GM12878 (cell line): Measurements from ENCODE around the gene RASSF4. TPM values are rescaled to one million over a fixed set of nuclear protein-coding genes. Genes with fewer than 3 reads are reported as not detected.

Experiments used
- ATAC-seq: fragments of 200-7000 bp; cut with Tn5 transposase; 3 replicates; pipeline ENCODE4 v1.9.1; 2020; ENCODE audit warnings: mild to moderate bottlenecking, moderate library complexity
- BruUV-seq: library from RNA; stranded (reverse); fragments of 400-500 nt; replicated peaks from 2 replicates; lab custom pipeline; 2021; lab: Mats Ljungman, UMichigan
- CTCF ChIA-PET: fragments of 300-600 bp; sonication (Branson Sonifier 250); formaldehyde crosslinking; extraction: SDS; loops from one replicate; lab custom pipeline; 2021; ENCODE audit warnings: inconsistent platforms; lab: Yijun Ruan, JAX
- POLR2A ChIA-PET: fragments of 350-600 bp; formaldehyde crosslinking; extraction: SDS; loops from one replicate; lab custom pipeline; 2021; ENCODE audit warnings: inconsistent platforms; lab: Charles Lee
- RAD21 ChIA-PET: fragments of 300-600 bp; sonication (Branson Sonifier 250); formaldehyde crosslinking; loops from one replicate; lab custom pipeline; 2023; ENCODE audit warnings: antibody characterized with exemption; ENCODE audit not compliant: unreplicated experiment; lab: Charles Lee
- SMC1A ChIA-PET: fragments of 300-600 bp; sonication (Branson Sonifier 250); formaldehyde crosslinking; loops from one replicate; lab custom pipeline; 2023; ENCODE audit not compliant: unreplicated experiment, uncharacterized antibody; lab: Charles Lee
- DNase-seq: peaks from one replicate; pipeline ENCODE4 v3.0.0-alpha.2; 2011; ENCODE audit warnings: low read depth, low spot score
- FAIRE-seq: peaks from 3 replicates; lab custom pipeline; 2011; peaks lifted over from hg19 to GRCh38; lab: Jason Lieb, UNC
- H2AFZ ChIP-seq: 2 replicates; pipeline ENCODE4 v1.6.0; 2011; ENCODE audit warnings: low read depth, low read length, control low read depth; ENCODE audit not compliant: control insufficient read depth
- H3K27ac ChIP-seq: 2 replicates; pipeline ENCODE4 v1.5.1; 2011; ENCODE audit warnings: control low read depth; ENCODE audit not compliant: control insufficient read depth, insufficient read depth
- H3K27me3 ChIP-seq, 2 experiments: replicated peaks in 1 of 2; 2 replicates each; pipeline versions ENCODE4 v1.6.0 to v1.6.1; 2011; ENCODE audit warnings: low read length in 1 of 2; ENCODE audit not compliant: control insufficient read depth in 2 of 2, insufficient read depth in 2 of 2
- H3K36me3 ChIP-seq, 2 experiments: 2 replicates each; pipeline ENCODE4 v1.5.1; 2011; ENCODE audit warnings: low read length in 1 of 2; ENCODE audit not compliant: control insufficient read depth in 2 of 2, insufficient read depth in 2 of 2
- H3K4me1 ChIP-seq: 2 replicates; pipeline ENCODE4 v1.6.1; 2011; ENCODE audit warnings: mild to moderate bottlenecking, low read length, moderate library complexity, mixed read lengths; ENCODE audit not compliant: control insufficient read depth, insufficient read depth
- H3K4me2 ChIP-seq: 2 replicates; pipeline ENCODE4 v1.6.0; 2011; ENCODE audit warnings: control low read depth; ENCODE audit not compliant: control insufficient read depth, insufficient read depth
- H3K4me3 ChIP-seq: fragments of 200-600 bp; sonication (generic); 2 replicates; pipeline ENCODE4 v1.5.1; 2016
- H3K79me2 ChIP-seq: 2 replicates; pipeline ENCODE4 v1.6.0; 2011; ENCODE audit warnings: low read length; ENCODE audit not compliant: control insufficient read depth, insufficient read depth
- H3K9ac ChIP-seq: 2 replicates; pipeline ENCODE4 v1.8.0; 2011; ENCODE audit warnings: low read length, control low read depth, mixed read lengths; ENCODE audit not compliant: control insufficient read depth, insufficient read depth
- H3K9me3 ChIP-seq: replicated peaks from 3 replicates; pipeline ENCODE4 v1.5.1; 2011; ENCODE audit warnings: mild to moderate bottlenecking, low read length; ENCODE audit not compliant: control insufficient read depth, insufficient read depth
- H4K20me1 ChIP-seq: 2 replicates; pipeline ENCODE4 v1.6.0; 2011; ENCODE audit not compliant: control insufficient read depth, insufficient read depth
- EED ChIP-seq: sonication (generic); IDR thresholded peaks from 2 replicates; pipeline ENCODE4 v1.6.1; 2016; ENCODE audit warnings: antibody characterized with exemption, low read depth
- ESRRA ChIP-seq: IDR thresholded peaks from 2 replicates; pipeline ENCODE4 v1.6.1; 2012; ENCODE audit warnings: mild to moderate bottlenecking, low read length, improper control_type of control experiment
- FOXK2 ChIP-seq: fragments of 450-650 bp; IDR thresholded peaks from 2 replicates; pipeline ENCODE4 v1.6.1; 2017; ENCODE audit warnings: mild to moderate bottlenecking, moderate library complexity
- HDAC6 ChIP-seq: fragments of 200-600 bp; sonication (generic); IDR thresholded peaks from one replicate; pipeline ENCODE4 v1.8.0; 2017; ENCODE audit warnings: antibody characterized with exemption; ENCODE audit not compliant: unreplicated experiment
- KLF5 ChIP-seq: fragments of 450-650 bp; IDR thresholded peaks from 2 replicates; pipeline ENCODE4 v1.6.1; 2014; ENCODE audit warnings: mild to moderate bottlenecking; ENCODE audit not compliant: partially characterized antibody
- NR2F1 ChIP-seq: fragments of 450-650 bp; conservative IDR thresholded peaks from 2 replicates; pipeline ENCODE4 v1.6.1; 2017; ENCODE audit warnings: mild to moderate bottlenecking
- POLR2A ChIP-seq: IDR thresholded peaks from 2 replicates; pipeline ENCODE4 v1.6.1; 2011; ENCODE audit warnings: low read depth, mild to moderate bottlenecking, low read length
- RB1 ChIP-seq: fragments of 450-650 bp; formaldehyde crosslinking; IDR thresholded peaks from 2 replicates; pipeline ENCODE4 v1.6.1; 2017; ENCODE audit warnings: mild to moderate bottlenecking, borderline replicate concordance
- ZBED1 ChIP-seq: IDR thresholded peaks from 2 replicates; pipeline ENCODE4 v1.6.1; 2016; ENCODE audit warnings: borderline replicate concordance
- WGBS: methylation state at CpG from one replicate; pipeline ENCODE4 v1.1.6; 2016; ENCODE audit warnings: low lambda C conversion rate; ENCODE audit not compliant: insufficient replicate concordance, insufficient coverage; ENCODE audit errors: missing lambda C conversion rate; 5-methylcytosine and 5-hydroxymethylcytosine counted together
- in situ Hi-C: fragments of 300-500 bp; cut with MboI; formaldehyde crosslinking; loops from 9 replicates; pipeline ENCODE4 v1.14.3; 2018; ENCODE audit warnings: mixed read lengths
- intact Hi-C: fragments of 100-400 bp; cut with micrococcal nuclease; formaldehyde crosslinking; loops from one replicate; pipeline ENCODE4 v1.14.2; 2022; ENCODE audit not compliant: unreplicated experiment
- polyA plus RNA-seq, 11 experiments: library from polyadenylated mRNA; depleted of rRNA in 4 of 11; unstranded in 6 of 11; stranded (reverse) in 5 of 11; fragments of >200 nt; fragmentation: Nextera tagmentation in 4 of 11; fragmentation: Illumina TruSeq in 1 of 11; extraction: Ambion mirVana in 4 of 11; extraction: Trizol in 1 of 11; gene quantifications; 1 replicate in 1 of 11; 2 replicates in 10 of 11; pipeline versions ENCODE4 v1.2.1 to v1.2.3, GENCODE V29; 2011 to 2016; ENCODE audit warnings: inconsistent platforms in 2 of 11, missing spikeins in 2 of 11, low read depth in 1 of 11
- total RNA-seq, 4 experiments: library from RNA; depleted of rRNA in 3 of 4; stranded (reverse); fragments of >200 nt in 3 of 4; fragmentation: Illumina TruSeq in 1 of 4; extraction: Trizol in 1 of 4; gene quantifications; 2 replicates each; pipeline versions ENCODE4 v1.2.1 to v1.2.3, GENCODE V29; 2013 to 2021
- TF ChIP-seq, protein P1 (sequence below): fragments of 450-650 bp; IDR thresholded peaks from 2 replicates; pipeline ENCODE4 v1.6.1; 2017; ENCODE audit warnings: low read depth, mild to moderate bottlenecking, moderate library complexity
- TF ChIP-seq, protein P2 (sequence below): fragments of 450-650 bp; IDR thresholded peaks from 2 replicates; pipeline ENCODE4 v1.6.1; 2018; ENCODE audit warnings: mild to moderate bottlenecking, low read depth, moderate library complexity; ENCODE audit not compliant: partially characterized antibody
- TF ChIP-seq, protein P3 (sequence below): IDR thresholded peaks from 2 replicates; pipeline ENCODE4 v1.6.1; 2012; ENCODE audit warnings: mild to moderate bottlenecking, low read depth, low read length

The RASSF4 gene
- total and polyA plus RNA-seq, 10 of the 15 experiments (the other 5 are each of a cell fraction or from before 2014, with no cell fraction given) = 3.7 to 71.1 (median 16.8) TPM

DNA sequence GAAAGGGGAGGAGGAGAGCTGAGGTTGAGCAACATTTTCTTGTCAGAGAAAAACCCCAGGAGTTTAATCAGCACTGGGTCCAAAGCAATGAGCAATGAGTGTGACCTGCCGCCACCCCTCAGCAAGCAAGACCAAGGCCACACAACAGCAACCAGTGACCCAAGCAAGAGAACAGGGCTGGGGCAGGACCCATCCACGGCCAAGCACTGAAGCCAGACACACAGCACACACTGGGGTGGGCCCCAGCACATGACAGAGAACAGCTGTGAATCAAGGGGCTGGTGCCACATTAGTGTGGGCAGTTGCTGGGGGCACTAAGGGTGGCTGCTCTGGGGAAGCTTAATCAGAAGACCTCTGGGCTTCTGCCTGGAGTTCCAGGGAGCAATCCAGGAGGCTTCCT is 32.2 kb upstream of the RASSF4 start:
- no TSS peak for BruUV-seq
- Histone ChIP-seq H2AFZ (no peak overlapping the region), H3K4me1 (no peaks in the 10 kb centered on the region), H3K4me2 (no peak overlapping the region), H3K79me2 (no peaks in the 10 kb centered on the region), H3K27me3 (no peaks in the 10 kb centered on the region), H3K9ac (no peak overlapping the region), H3K4me3 (no peak overlapping the region), H3K36me3 (no peaks in the 10 kb centered on the region; a peak in 1 of 4 replicates), H4K20me1 (no peaks in the 10 kb centered on the region), H3K27ac (no peak overlapping the region), H3K9me3 (no peaks in the 10 kb centered on the region)
- DNase-seq = no peak
- RAD21 ChIA-PET = no interaction called here
- WGBS = 31% methylated on average over 2 of the region's 2 CpGs
- intact Hi-C loops (no loop called here), in situ Hi-C loops (no loop called here)
- POLR2A ChIA-PET = no interaction called here
- no peak for ATAC-seq
- SMC1A ChIA-PET = no interaction called here
- CTCF ChIA-PET = no interaction called here
- FAIRE-seq = no peak
- TF ChIP-seq, protein P1, sequence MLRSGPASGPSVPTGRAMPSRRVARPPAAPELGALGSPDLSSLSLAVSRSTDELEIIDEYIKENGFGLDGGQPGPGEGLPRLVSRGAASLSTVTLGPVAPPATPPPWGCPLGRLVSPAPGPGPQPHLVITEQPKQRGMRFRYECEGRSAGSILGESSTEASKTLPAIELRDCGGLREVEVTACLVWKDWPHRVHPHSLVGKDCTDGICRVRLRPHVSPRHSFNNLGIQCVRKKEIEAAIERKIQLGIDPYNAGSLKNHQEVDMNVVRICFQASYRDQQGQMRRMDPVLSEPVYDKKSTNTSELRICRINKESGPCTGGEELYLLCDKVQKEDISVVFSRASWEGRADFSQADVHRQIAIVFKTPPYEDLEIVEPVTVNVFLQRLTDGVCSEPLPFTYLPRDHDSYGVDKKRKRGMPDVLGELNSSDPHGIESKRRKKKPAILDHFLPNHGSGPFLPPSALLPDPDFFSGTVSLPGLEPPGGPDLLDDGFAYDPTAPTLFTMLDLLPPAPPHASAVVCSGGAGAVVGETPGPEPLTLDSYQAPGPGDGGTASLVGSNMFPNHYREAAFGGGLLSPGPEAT = no peak
- no peak for TF ChIP-seq NR2F1
- no peak for TF ChIP-seq FOXK2
- TF ChIP-seq, protein P2, sequence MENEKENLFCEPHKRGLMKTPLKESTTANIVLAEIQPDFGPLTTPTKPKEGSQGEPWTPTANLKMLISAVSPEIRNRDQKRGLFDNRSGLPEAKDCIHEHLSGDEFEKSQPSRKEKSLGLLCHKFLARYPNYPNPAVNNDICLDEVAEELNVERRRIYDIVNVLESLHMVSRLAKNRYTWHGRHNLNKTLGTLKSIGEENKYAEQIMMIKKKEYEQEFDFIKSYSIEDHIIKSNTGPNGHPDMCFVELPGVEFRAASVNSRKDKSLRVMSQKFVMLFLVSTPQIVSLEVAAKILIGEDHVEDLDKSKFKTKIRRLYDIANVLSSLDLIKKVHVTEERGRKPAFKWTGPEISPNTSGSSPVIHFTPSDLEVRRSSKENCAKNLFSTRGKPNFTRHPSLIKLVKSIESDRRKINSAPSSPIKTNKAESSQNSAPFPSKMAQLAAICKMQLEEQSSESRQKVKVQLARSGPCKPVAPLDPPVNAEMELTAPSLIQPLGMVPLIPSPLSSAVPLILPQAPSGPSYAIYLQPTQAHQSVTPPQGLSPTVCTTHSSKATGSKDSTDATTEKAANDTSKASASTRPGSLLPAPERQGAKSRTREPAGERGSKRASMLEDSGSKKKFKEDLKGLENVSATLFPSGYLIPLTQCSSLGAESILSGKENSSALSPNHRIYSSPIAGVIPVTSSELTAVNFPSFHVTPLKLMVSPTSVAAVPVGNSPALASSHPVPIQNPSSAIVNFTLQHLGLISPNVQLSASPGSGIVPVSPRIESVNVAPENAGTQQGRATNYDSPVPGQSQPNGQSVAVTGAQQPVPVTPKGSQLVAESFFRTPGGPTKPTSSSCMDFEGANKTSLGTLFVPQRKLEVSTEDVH = no peak
- TF ChIP-seq RB1 = no peak
- no peak for TF ChIP-seq ESRRA
- no peak for TF ChIP-seq POLR2A
- TF ChIP-seq ZBED1 = no peak
- no peak for TF ChIP-seq HDAC6
- TF ChIP-seq, protein P3, sequence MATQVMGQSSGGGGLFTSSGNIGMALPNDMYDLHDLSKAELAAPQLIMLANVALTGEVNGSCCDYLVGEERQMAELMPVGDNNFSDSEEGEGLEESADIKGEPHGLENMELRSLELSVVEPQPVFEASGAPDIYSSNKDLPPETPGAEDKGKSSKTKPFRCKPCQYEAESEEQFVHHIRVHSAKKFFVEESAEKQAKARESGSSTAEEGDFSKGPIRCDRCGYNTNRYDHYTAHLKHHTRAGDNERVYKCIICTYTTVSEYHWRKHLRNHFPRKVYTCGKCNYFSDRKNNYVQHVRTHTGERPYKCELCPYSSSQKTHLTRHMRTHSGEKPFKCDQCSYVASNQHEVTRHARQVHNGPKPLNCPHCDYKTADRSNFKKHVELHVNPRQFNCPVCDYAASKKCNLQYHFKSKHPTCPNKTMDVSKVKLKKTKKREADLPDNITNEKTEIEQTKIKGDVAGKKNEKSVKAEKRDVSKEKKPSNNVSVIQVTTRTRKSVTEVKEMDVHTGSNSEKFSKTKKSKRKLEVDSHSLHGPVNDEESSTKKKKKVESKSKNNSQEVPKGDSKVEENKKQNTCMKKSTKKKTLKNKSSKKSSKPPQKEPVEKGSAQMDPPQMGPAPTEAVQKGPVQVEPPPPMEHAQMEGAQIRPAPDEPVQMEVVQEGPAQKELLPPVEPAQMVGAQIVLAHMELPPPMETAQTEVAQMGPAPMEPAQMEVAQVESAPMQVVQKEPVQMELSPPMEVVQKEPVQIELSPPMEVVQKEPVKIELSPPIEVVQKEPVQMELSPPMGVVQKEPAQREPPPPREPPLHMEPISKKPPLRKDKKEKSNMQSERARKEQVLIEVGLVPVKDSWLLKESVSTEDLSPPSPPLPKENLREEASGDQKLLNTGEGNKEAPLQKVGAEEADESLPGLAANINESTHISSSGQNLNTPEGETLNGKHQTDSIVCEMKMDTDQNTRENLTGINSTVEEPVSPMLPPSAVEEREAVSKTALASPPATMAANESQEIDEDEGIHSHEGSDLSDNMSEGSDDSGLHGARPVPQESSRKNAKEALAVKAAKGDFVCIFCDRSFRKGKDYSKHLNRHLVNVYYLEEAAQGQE = no peak
- TF ChIP-seq KLF5 = no peak
- no peak for TF ChIP-seq EED
